ENCODE results near the gene GALNT18.

The GALNT18 gene

GRCh38 chr11:11668781-11669180 is 47.0 kb upstream of the GALNT18 start:
- Histone ChIP-seq H3K4me2 (ENCODE audit: low read depth, low read length, poor library complexity, severe bottlenecking) (no peak overlapping the region), H3K79me2 (ENCODE audit: insufficient read depth, low read length) (no peaks in the 10 kb centered on the region), H3K27me3 (ENCODE audit: low read length) (no peaks in the 10 kb centered on the region; the same call in 1 of the 2 replicates), H2AFZ (ENCODE audit: low read depth, low read length, severe bottlenecking) (no peak overlapping the region), H3K4me3 (ENCODE audit: insufficient read depth, low read length, poor library complexity, severe bottlenecking) (no peak overlapping the region), H3K9me2 (replicated peaks; ENCODE audit: insufficient read depth, low read length) (no peaks in the 10 kb centered on the region), H3K9ac (ENCODE audit: low read length) (no peak overlapping the region), H3F3A (ENCODE audit: insufficient read depth) (no peaks in the 10 kb centered on the region), H3K9me3 (ENCODE audit: insufficient read depth, low read length) (no peaks in the 10 kb centered on the region), H3K36me3 (ENCODE audit: low read length) (no peaks in the 10 kb centered on the region), H4K20me1 (ENCODE audit: low read depth, low read length) (no peaks in the 10 kb centered on the region), H3K27ac (ENCODE audit: low read depth, low read length) (no peak overlapping the region)
- TF ChIP-seq CTCF (IDR thresholded peaks at IDR 0.05; ENCODE audit: insufficient read depth, low read length, poor library complexity, severe bottlenecking) (no peak), EZH2phosphoT487 (conservative IDR thresholded peaks at IDR 0.05; ENCODE audit: low read length) (no peak)

- Histone ChIP-seq H3K4me2 (ENCODE audit: low read depth, low read length, poor library complexity, severe bottlenecking) (no peak overlapping the region), H3K9me2 (replicated peaks; ENCODE audit: insufficient read depth, low read length) (no peaks in the 10 kb centered on the region), H3F3A (ENCODE audit: insufficient read depth) (no peaks in the 10 kb centered on the region), H3K27me3 (ENCODE audit: low read length) (no peaks in the 10 kb centered on the region; the same call in 1 of the 2 replicates), H3K36me3 (ENCODE audit: low read length) (no peaks in the 10 kb centered on the region), H3K4me3 (ENCODE audit: insufficient read depth, low read length, poor library complexity, severe bottlenecking) (no peak overlapping the region), H3K79me2 (ENCODE audit: insufficient read depth, low read length) (no peaks in the 10 kb centered on the region), H2AFZ (ENCODE audit: low read depth, low read length, severe bottlenecking) (no peak overlapping the region), H4K20me1 (ENCODE audit: low read depth, low read length) (no peaks in the 10 kb centered on the region), H3K9me3 (ENCODE audit: insufficient read depth, low read length) (no peaks in the 10 kb centered on the region), H3K9ac (ENCODE audit: low read length) (no peak overlapping the region), H3K27ac (ENCODE audit: low read depth, low read length) (no peak overlapping the region)
- no peak for TF ChIP-seq EZH2phosphoT487 (conservative IDR thresholded peaks at IDR 0.05; ENCODE audit: low read length)
- TF ChIP-seq CTCF (IDR thresholded peaks at IDR 0.05; ENCODE audit: insufficient read depth, low read length, poor library complexity, severe bottlenecking), result no peak
Observed at GRCh38 chr11:11668274-11668673, 46.5 kb upstream of the GALNT18 start.

- no peaks in the 10 kb centered on the region; the same call in 1 of the 2 replicates for H3K27me3 ChIP-seq (ENCODE audit: low read length)
- H2AFZ ChIP-seq (ENCODE audit: low read depth, low read length, severe bottlenecking), result no peak overlapping the region
- H4K20me1 ChIP-seq (ENCODE audit: low read depth, low read length), result no peaks in the 10 kb centered on the region
- no peak overlapping the region for H3K9ac ChIP-seq (ENCODE audit: low read length)
- no peak overlapping the region for H3K27ac ChIP-seq (ENCODE audit: low read depth, low read length)
- no peak overlapping the region for H3K4me3 ChIP-seq (ENCODE audit: insufficient read depth, low read length, poor library complexity, severe bottlenecking)
- no peaks in the 10 kb centered on the region for H3K9me2 ChIP-seq (replicated peaks; ENCODE audit: insufficient read depth, low read length)
- H3F3A ChIP-seq (ENCODE audit: insufficient read depth), result no peaks in the 10 kb centered on the region
- no peaks in the 10 kb centered on the region for H3K9me3 ChIP-seq (ENCODE audit: insufficient read depth, low read length)
- TF ChIP-seq CTCF (IDR thresholded peaks at IDR 0.05; ENCODE audit: insufficient read depth, low read length, poor library complexity, severe bottlenecking) (no peak), EZH2phosphoT487 (conservative IDR thresholded peaks at IDR 0.05; ENCODE audit: low read length) (no peak)
- no peak overlapping the region for H3K4me2 ChIP-seq (ENCODE audit: low read depth, low read length, poor library complexity, severe bottlenecking)
- no peaks in the 10 kb centered on the region for H3K79me2 ChIP-seq (ENCODE audit: insufficient read depth, low read length)
- H3K36me3 ChIP-seq (ENCODE audit: low read length), result no peaks in the 10 kb centered on the region
Observed at GRCh38 chr11:11667056-11667455, 45.3 kb upstream of the GALNT18 start.

Measured in SU-DHL-6 (cell line).